ENCODE data around the gene NYNRIN.
A peak's percentile ranks its signal among the peaks of the same experiment; 100 is the strongest.
"Not testable (repeated sequence)": the region's sequence is repeated elsewhere in the genome, so short reads cannot be mapped to it uniquely, and the experiment has no call there.

NYNRIN gene

GRCh38 chr14:24398653-24399446 lies at the start of gene NYNRIN:
Gene NYNRIN, plus strand, starts transcription at chr14:24399003. Its CDS starts 244 bp downstream, at chr14:24399247.
- FAIRE-seq: no peak

GRCh38 chr14:24349742-24350141 lies 49.1 kb upstream of the NYNRIN start:
- FAIRE-seq: no peak

- no peak for FAIRE-seq
Observed at GRCh38 chr14:24351517-24351916, 47.3 kb upstream of the NYNRIN start.

- FAIRE-seq: no peak
Observed at GRCh38 chr14:24353559-24354481, 45.0 kb upstream of the NYNRIN start.

GRCh38 chr14:24354482-24354825 lies 44.3 kb upstream of the NYNRIN start:
- not testable (repeated sequence) for FAIRE-seq

GRCh38 chr14:24355009-24355408 lies 43.8 kb upstream of the NYNRIN start:
- no peak for FAIRE-seq

- FAIRE-seq: no peak
Observed at GRCh38 chr14:24356208-24356607, 42.6 kb upstream of the NYNRIN start.

GRCh38 chr14:24360281-24360680 lies 38.5 kb upstream of the NYNRIN start:
- no peak for FAIRE-seq

- FAIRE-seq: no peak
Observed at GRCh38 chr14:24361326-24361725, 37.5 kb upstream of the NYNRIN start.

- FAIRE-seq: no peak
Observed at GRCh38 chr14:24362241-24362960, 36.4 kb upstream of the NYNRIN start.

GRCh38 chr14:24363401-24363800 lies 35.4 kb upstream of the NYNRIN start:
- no peak for FAIRE-seq

GRCh38 chr14:24364841-24365240 lies 34.0 kb upstream of the NYNRIN start:
- FAIRE-seq: no peak

- FAIRE-seq: peak; percentile 78
Observed at GRCh38 chr14:24365600-24366412, 33.0 kb upstream of the NYNRIN start.

- no peak for FAIRE-seq
Observed at GRCh38 chr14:24366413-24366720, 32.4 kb upstream of the NYNRIN start.

GRCh38 chr14:24366721-24367513 lies 31.9 kb upstream of the NYNRIN start:
- FAIRE-seq: peak; percentile 33

GRCh38 chr14:24367514-24368211 lies 31.1 kb upstream of the NYNRIN start, which contains the start of gene NFATC4:
Gene NFATC4, plus strand, starts transcription at chr14:24368184. Its CDS starts 157 bp downstream, at chr14:24368341.
- FAIRE-seq: no peak

- no peak for FAIRE-seq
Observed at GRCh38 chr14:24368212-24368561, 30.6 kb upstream of the NYNRIN start.

- no peak for FAIRE-seq
Observed at GRCh38 chr14:24368562-24369252, 30.1 kb upstream of the NYNRIN start.

- FAIRE-seq: no peak
Observed at GRCh38 chr14:24369463-24369862, 29.3 kb upstream of the NYNRIN start.

Data from endometrium (tissue), 2 donors.